H1 (cell line): ENCODE data around the gene CYP1B1. TPM values are rescaled to one million over a fixed set of nuclear protein-coding genes. Genes with fewer than 3 reads are reported as not detected.

Source experiments
- CTCF ChIA-PET: fragments of 300-600 bp; sonication (Branson Sonifier 250); formaldehyde crosslinking; loops from one replicate; lab custom pipeline; 2021; ENCODE audit not compliant: partially characterized antibody; lab: Charles Lee
- POLR2A ChIA-PET: fragments of 300-600 bp; sonication (Branson Sonifier 250); formaldehyde crosslinking; loops from one replicate; lab custom pipeline; 2021; ENCODE audit warnings: inconsistent platforms; ENCODE audit not compliant: partially characterized antibody; lab: Charles Lee
- DNase-seq, 2 experiments: peaks; one replicate each; pipeline versions ENCODE4 v3.0.0 to v3.0.0-alpha.2; 2010 to 2022; ENCODE audit warnings: low spot score in 2 of 2, low read depth in 1 of 2, mixed read lengths in 1 of 2
- FAIRE-seq: peaks from 2 replicates; lab custom pipeline; 2011; peaks lifted over from hg19 to GRCh38; lab: Jason Lieb, UNC
- H2AFZ ChIP-seq: 2 replicates; pipeline ENCODE4 v1.8.1; 2012; ENCODE audit warnings: low read length, inconsistent platforms
- H2AK5ac ChIP-seq: 2 replicates; pipeline ENCODE4 v1.6.1; 2013; ENCODE audit warnings: low read depth, low read length
- H2BK120ac ChIP-seq: replicated peaks from 2 replicates; pipeline ENCODE3; 2013; ENCODE audit warnings: low read depth, low read length, inconsistent platforms
- H2BK12ac ChIP-seq: 2 replicates; pipeline ENCODE4 v1.6.1; 2013; ENCODE audit warnings: low read depth, low read length
- H2BK15ac ChIP-seq: 2 replicates; pipeline ENCODE4 v1.6.1; 2013; ENCODE audit warnings: low read length
- H2BK20ac ChIP-seq: 2 replicates; pipeline ENCODE4 v1.6.1; 2013; ENCODE audit warnings: low read length
- H2BK5ac ChIP-seq: 2 replicates; pipeline ENCODE4 v1.6.1; 2013; ENCODE audit warnings: low read depth, low read length
- H3K14ac ChIP-seq: 2 replicates; pipeline ENCODE4 v1.6.1; 2013; ENCODE audit warnings: inconsistent platforms; ENCODE audit not compliant: insufficient read length
- H3K18ac ChIP-seq: 2 replicates; pipeline ENCODE4 v1.6.1; 2013; ENCODE audit warnings: low read length; ENCODE audit errors: extremely low read depth
- H3K23ac ChIP-seq: 2 replicates; pipeline ENCODE4 v1.6.1; 2013; ENCODE audit warnings: inconsistent platforms; ENCODE audit not compliant: insufficient read length
- H3K23me2 ChIP-seq: 2 replicates; pipeline ENCODE4 v1.6.1; 2013; ENCODE audit warnings: low read depth, low read length
- H3K27ac ChIP-seq: 2 replicates; pipeline ENCODE4 v1.6.1; 2011; ENCODE audit warnings: low read depth, low read length, inconsistent platforms
- H3K27me3 ChIP-seq, 4 experiments: replicated peaks in 1 of 4; 1 replicate in 1 of 4; 2 replicates in 3 of 4; pipeline versions ENCODE4 v1.6.1 to v1.8.1; 2011 to 2013; ENCODE audit warnings: low read length in 3 of 4, mild to moderate bottlenecking in 3 of 4, inconsistent platforms in 2 of 4, mixed read lengths in 2 of 4, moderate library complexity in 1 of 4; ENCODE audit not compliant: control insufficient read depth in 3 of 4, insufficient read depth in 3 of 4; ENCODE audit errors: extremely low read depth in 1 of 4
- H3K36me3 ChIP-seq, 4 experiments: 2 replicates each; pipeline versions ENCODE4 v1.6.1 to v1.8.1; 2011 to 2013; ENCODE audit warnings: mild to moderate bottlenecking in 4 of 4, low read length in 3 of 4, moderate library complexity in 2 of 4, control low read depth in 1 of 4, inconsistent platforms in 1 of 4; ENCODE audit not compliant: insufficient read depth in 4 of 4, control insufficient read depth in 2 of 4
- H3K4ac ChIP-seq: replicated peaks from 2 replicates; pipeline ENCODE3; 2013; ENCODE audit warnings: low read length, low read depth, mixed read lengths, inconsistent platforms; ENCODE audit not compliant: insufficient read length
- H3K4me1 ChIP-seq, 4 experiments: replicated peaks in 1 of 4; 1 replicate in 1 of 4; 2 replicates in 3 of 4; pipeline versions ENCODE4 v1.6.1 to v1.8.1; 2011 to 2013; ENCODE audit warnings: low read length in 3 of 4, inconsistent platforms in 2 of 4, mixed read lengths in 1 of 4; ENCODE audit not compliant: insufficient read depth in 4 of 4, control insufficient read depth in 3 of 4
- H3K4me2 ChIP-seq, 2 experiments: 2 replicates each; pipeline versions ENCODE4 v1.6.1 to v1.8.1; 2011 to 2013; ENCODE audit warnings: low read depth in 2 of 2, low read length in 2 of 2, control low read depth in 1 of 2, inconsistent platforms in 1 of 2, mild to moderate bottlenecking in 1 of 2; ENCODE audit not compliant: insufficient read depth in 1 of 2
- H3K4me3 ChIP-seq, 4 experiments: fragments of 200-600, 300-600 bp in 1 of 4; sonication (generic), shearing (Covaris generic), sonication (Bioruptor Twin) in 1 of 4; 2 replicates each; pipeline versions ENCODE4 v1.5.1 to v1.8.1; 2011 to 2016; ENCODE audit warnings: low read length in 4 of 4, low read depth in 3 of 4, control low read depth in 2 of 4, inconsistent platforms in 2 of 4, mild to moderate bottlenecking in 2 of 4, mixed read lengths in 1 of 4, moderate library complexity in 1 of 4; ENCODE audit not compliant: insufficient read depth in 2 of 4; ENCODE audit errors: extremely low read depth in 1 of 4
- H3K56ac ChIP-seq: replicated peaks from 2 replicates; pipeline ENCODE3; 2013; ENCODE audit warnings: low read depth, mild to moderate bottlenecking, mixed read lengths, low read length, inconsistent platforms; ENCODE audit not compliant: insufficient read length
- H3K79me1 ChIP-seq: 2 replicates; pipeline ENCODE4 v1.6.1; 2013; ENCODE audit warnings: low read depth, low read length, control low read depth
- H3K79me2 ChIP-seq, 2 experiments: 2 replicates each; pipeline versions ENCODE4 v1.6.1 to v1.8.1; 2012 to 2013; ENCODE audit warnings: low read length in 2 of 2, mild to moderate bottlenecking in 2 of 2, inconsistent platforms in 1 of 2; ENCODE audit not compliant: insufficient read depth in 2 of 2, control insufficient read depth in 1 of 2
- H3K9ac ChIP-seq, 4 experiments: replicated peaks in 1 of 4; 1 replicate in 1 of 4; 2 replicates in 3 of 4; pipeline versions ENCODE4 v1.6.1 to v1.8.1; 2011 to 2013; ENCODE audit warnings: low read depth in 3 of 4, low read length in 3 of 4, control low read depth in 2 of 4, mild to moderate bottlenecking in 2 of 4, moderate library complexity in 2 of 4, inconsistent platforms in 1 of 4; ENCODE audit errors: extremely low read depth in 1 of 4
- H3K9me3 ChIP-seq, 2 experiments: 2 replicates each; pipeline versions ENCODE4 v1.6.1 to v1.8.1; 2012 to 2013; ENCODE audit warnings: mild to moderate bottlenecking in 2 of 2, moderate library complexity in 2 of 2, control low read depth in 1 of 2, inconsistent platforms in 1 of 2, low read depth in 1 of 2, low read length in 1 of 2, mixed read lengths in 1 of 2; ENCODE audit not compliant: insufficient read depth in 2 of 2
- H4K20me1 ChIP-seq, 2 experiments: replicated peaks in 1 of 2; 2 replicates each; pipeline versions ENCODE3 to v1.8.1; 2011 to 2013; ENCODE audit warnings: inconsistent platforms in 2 of 2, low read length in 2 of 2, mild to moderate bottlenecking in 1 of 2; ENCODE audit not compliant: insufficient read depth in 2 of 2, control insufficient read depth in 1 of 2
- H4K5ac ChIP-seq: 2 replicates; pipeline ENCODE4 v1.6.1; 2013; ENCODE audit warnings: low read length, low read depth, mixed read lengths, inconsistent platforms; ENCODE audit not compliant: insufficient read length
- H4K8ac ChIP-seq: 2 replicates; pipeline ENCODE4 v1.8.0; 2013; ENCODE audit warnings: mild to moderate bottlenecking, moderate library complexity, low read length, inconsistent platforms; ENCODE audit not compliant: insufficient read depth; ENCODE audit errors: extremely low read depth
- H4K91ac ChIP-seq: replicated peaks from 2 replicates; pipeline ENCODE3; 2013; ENCODE audit warnings: low read length, mixed read lengths, inconsistent platforms; ENCODE audit not compliant: insufficient read length
- ASH2L ChIP-seq: fragments of 200-600, 300-600 bp; sonication (generic); IDR thresholded peaks from one replicate; pipeline ENCODE4 v1.7.1; 2017; ENCODE audit warnings: low read length
- CBX5 ChIP-seq: fragments of 300-800, 300-1000 bp; sonication (generic); IDR thresholded peaks from 2 replicates; pipeline ENCODE4 v1.7.1; 2016; ENCODE audit warnings: antibody characterized with exemption, low read length, low read depth
- NANOG ChIP-seq: IDR thresholded peaks from 2 replicates; pipeline ENCODE4 v1.6.1; 2011; ENCODE audit warnings: low read length, low read depth, mild to moderate bottlenecking, inconsistent platforms; ENCODE audit not compliant: insufficient read depth, poor library complexity, severe bottlenecking
- RFX5 ChIP-seq: IDR thresholded peaks from 2 replicates; pipeline ENCODE4 v1.6.1; 2011; ENCODE audit warnings: low read depth, low read length, improper control_type of control experiment, borderline replicate concordance
- WGBS, 2 experiments: shearing (Covaris generic) in 1 of 2; methylation state at CpG; one replicate each; pipeline versions ENCODE4 v1.1.6 to v1.1.7; 2013 to 2015; ENCODE audit warnings: low lambda C conversion rate in 2 of 2, mixed read lengths in 2 of 2, inconsistent platforms in 1 of 2, low coverage in 1 of 2, missing lambda C conversion rate in 1 of 2; ENCODE audit not compliant: insufficient replicate concordance in 2 of 2, insufficient coverage in 1 of 2, insufficient read length in 1 of 2; ENCODE audit errors: extremely low coverage in 1 of 2, missing lambda C conversion rate in 1 of 2; 5-methylcytosine and 5-hydroxymethylcytosine counted together
- polyA plus RNA-seq, 7 experiments: library from polyadenylated mRNA; depleted of rRNA in 3 of 7; stranded (reverse) in 5 of 7; unstranded in 2 of 7; fragments of >200 nt in 5 of 7; fragments of 200-250 nt in 2 of 7; gene quantifications; 1 replicate in 5 of 7; 2 replicates in 1 of 7; 4 replicates in 1 of 7; pipeline versions ENCODE4 v1.2.1 to v1.2.3, GENCODE V29; 2011 to 2013; ENCODE audit warnings: missing spikeins in 2 of 7, mixed read lengths in 2 of 7
- total RNA-seq: library from RNA; stranded (reverse); fragmentation: NEBNext Ultra II Directional; extraction: Animal tissue kit (Norgen Biotek cat#: 25700); gene quantifications from 2 replicates; pipeline ENCODE4 v1.2.1, GENCODE V29; 2021

CYP1B1 gene
- total and polyA plus RNA-seq, 2 of the 8 experiments (the other 6 are each of a cell fraction or from before 2014, with no cell fraction given): 1.3 to 5.7 TPM

GRCh38 chr2:38100328-38100727 is 24.4 kb upstream of the CYP1B1 start:
- H3K27me3 ChIP-seq: peaks cover 5 to 35% (median 32%) of the 10 kb centered on the region in 4 experiments
- H2BK20ac ChIP-seq: no peak overlapping the region
- no peak overlapping the region for H4K8ac ChIP-seq
- peaks cover 4% of the 10 kb centered on the region; the same call in 1 of the 2 replicates for H3K23me2 ChIP-seq
- no peaks in the 10 kb centered on the region for H3K79me2 ChIP-seq
- H3K36me3 ChIP-seq: no peaks in the 10 kb centered on the region
- H2AK5ac ChIP-seq: no peak overlapping the region
- no peak overlapping the region for H4K91ac ChIP-seq
- no peak overlapping the region for H3K18ac ChIP-seq
- H3K4me1 ChIP-seq: peaks cover 12 to 30% (median 14%) of the 10 kb centered on the region in 4 experiments
- no peak for TF ChIP-seq RFX5
- TF ChIP-seq CBX5: no peak
- no peak for TF ChIP-seq ASH2L
- no peak for TF ChIP-seq NANOG
- TF ChIP-seq, all 59 proteins: peak for 0
- Histone ChIP-seq H3K56ac (no peak overlapping the region), H3K14ac (no peak overlapping the region), H3K27ac (no peak overlapping the region), H2AFZ (no peak overlapping the region), H2BK120ac (no peak overlapping the region), H3K4me3 (no peak overlapping the region), H3K9me3 (no peaks in the 10 kb centered on the region), H2BK12ac (no peak overlapping the region), H3K23ac (no peak overlapping the region), H4K20me1 (no peaks in the 10 kb centered on the region), H3K4me2 (no peak overlapping the region), H3K4ac (no peak overlapping the region), H2BK5ac (no peak overlapping the region), H4K5ac (no peak overlapping the region), H3K79me1 (no peaks in the 10 kb centered on the region), H3K9ac (no peak overlapping the region), H2BK15ac (no peak overlapping the region)
- 62% methylated on average over 3 of the region's 3 CpGs; no CpG with 5 or more reads in 1 of the 2 experiments for WGBS, 2 experiments
- DNase-seq (no peak), FAIRE-seq (no peak)
- ChIA-PET CTCF (no interaction called here), POLR2A (no interaction called here)
